Posterior vena cava (tissue), 2 donors: Measurements from ENCODE around the gene GRIN3A. TPM values are rescaled to one million over a fixed set of nuclear protein-coding genes. Genes with fewer than 3 reads are reported as not detected.

Source experiments
- DNase-seq: peaks from one replicate; pipeline ENCODE4 v3.0.0-alpha.2; 2020; ENCODE audit warnings: low spot score
- intact Hi-C, 2 donors: fragments of 100-400 bp; cut with DNase I; formaldehyde crosslinking; loops; one replicate each; pipeline versions ENCODE4 v1.14.1 to v1.14.2; 2022 to 2023
- total RNA-seq, 2 donors: library from RNA; stranded (reverse); fragmentation: NEBNext Ultra II Directional; extraction: Animal tissue kit (Norgen Biotek cat#: 25700); gene quantifications; one replicate each; pipeline ENCODE4 v1.2.1, GENCODE V29; 2021
- donor health status: DM: yes; HTN: yes; CAD: no.
- donor health status: DM: yes; HTN: yes; CAD: no.

GRIN3A gene
- total RNA-seq, 2 donors from 2014 or later, result 0.14 TPM; not detected in 1

- DNase-seq, result no peak
- intact Hi-C loops, result no loop called here
Measured at GRCh38 chr9:101707721-101708120, 30.7 kb downstream of the GRIN3A start.

- DNase-seq, result no peak
- intact Hi-C loops, result no loop called here
Measured at GRCh38 chr9:101706997-101707396, 31.4 kb downstream of the GRIN3A start.

- DNase-seq, result no peak
- intact Hi-C loops, result no loop called here
Measured at GRCh38 chr9:101706261-101706798, 32.1 kb downstream of the GRIN3A start.

- intact Hi-C loops, result no loop called here
- no peak for DNase-seq
Measured at GRCh38 chr9:101705135-101705661, 33.2 kb downstream of the GRIN3A start.

GRCh38 chr9:101702257-101702656 lies 36.2 kb downstream of the GRIN3A start:
- no peak for DNase-seq
- intact Hi-C loops, result no loop called here

GRCh38 chr9:101693546-101694336 lies 44.7 kb downstream of the GRIN3A start:
- intact Hi-C loops, result no loop called here
- DNase-seq, result no peak

GRCh38 chr9:101691657-101692056 lies 46.8 kb downstream of the GRIN3A start:
- DNase-seq, result no peak
- intact Hi-C loops, result no loop called here

GRCh38 chr9:101689039-101689438 lies 49.4 kb downstream of the GRIN3A start:
- intact Hi-C loops, result loop anchor here in 1 of 2 donors (5.0 kb wide), 1 partner anchor 1628 kb away; no protein-coding TSS in a partner anchor
- DNase-seq, result no peak

- DNase-seq, result no peak
- intact Hi-C loops, result loop anchor here in 1 of 2 donors (5.0 kb wide), 1 partner anchor 1633 kb away; no protein-coding TSS in a partner anchor
Measured at GRCh38 chr9:101684665-101685064, 53.8 kb downstream of the GRIN3A start.

- no peak for DNase-seq
- intact Hi-C loops, result no loop called here
Measured at GRCh38 chr9:101683236-101683635, 55.2 kb downstream of the GRIN3A start.

GRCh38 chr9:101677861-101678260 lies 60.6 kb downstream of the GRIN3A start:
- intact Hi-C loops, result no loop called here
- no peak for DNase-seq

- DNase-seq, result no peak
- intact Hi-C loops, result no loop called here
Measured at GRCh38 chr9:101675341-101675740, 63.1 kb downstream of the GRIN3A start.

GRCh38 chr9:101674165-101674564 lies 64.3 kb downstream of the GRIN3A start:
- intact Hi-C loops, result no loop called here
- no peak for DNase-seq

- DNase-seq, result no peak
- intact Hi-C loops, result no loop called here
Measured at GRCh38 chr9:101673642-101674041, 64.8 kb downstream of the GRIN3A start.

- DNase-seq, result no peak
- intact Hi-C loops, result no loop called here
Measured at GRCh38 chr9:101671567-101671966, 66.9 kb downstream of the GRIN3A start.

GRCh38 chr9:101668421-101668820 lies 70.0 kb downstream of the GRIN3A start:
- intact Hi-C loops, result no loop called here
- DNase-seq, result no peak

- intact Hi-C loops, result no loop called here
Measured at GRCh38 chr9:101664453-101664852, 74.0 kb downstream of the GRIN3A start.

GRCh38 chr9:101652601-101653175 lies 85.8 kb downstream of the GRIN3A start:
- intact Hi-C loops, result no loop called here
- no peak for DNase-seq

More at GRCh38 chr9:101664453-101664852, 74.0 kb downstream of the GRIN3A start:
- DNase-seq, result no peak

GRCh38 chr9:101650142-101650541 lies 88.3 kb downstream of the GRIN3A start:
- no peak for DNase-seq
- intact Hi-C loops, result no loop called here

- no peak for DNase-seq
Measured at GRCh38 chr9:101648493-101648892, 90.0 kb downstream of the GRIN3A start.

More at GRCh38 chr9:101648493-101648892, 90.0 kb downstream of the GRIN3A start:
- intact Hi-C loops, result no loop called here
